ENCODE results near the gene SLC15A4.
"Not testable (repeated sequence)": the region's sequence is repeated elsewhere in the genome, so short reads cannot be mapped to it uniquely, and the experiment has no call there.

Gene SLC15A4

GRCh38 chr12:128806573-128806972, 17.2 kb downstream of the SLC15A4 start:
- peaks cover 71% of the 10 kb centered on the region for H3K79me2 ChIP-seq (ENCODE audit: insufficient read depth, low read length)
- H3K36me3 ChIP-seq (ENCODE audit: insufficient read depth, low read length), result peaks cover 73% of the 10 kb centered on the region; the same call in 1 of the 2 replicates

GRCh38 chr12:128805406-128805805, 18.4 kb downstream of the SLC15A4 start:
- H3K9me2 ChIP-seq (replicated peaks; ENCODE audit: low read depth, low read length); H3K27me3 ChIP-seq (ENCODE audit: insufficient read depth, low read length, poor library complexity, severe bottlenecking); H2AFZ ChIP-seq (ENCODE audit: low read length); H3K4me3 ChIP-seq (ENCODE audit: low read length, poor library complexity, severe bottlenecking); H3K4me2 ChIP-seq (ENCODE audit: low read depth, low read length, poor library complexity, severe bottlenecking); H3F3A ChIP-seq (ENCODE audit: low read depth); H3K9ac ChIP-seq (ENCODE audit: low read depth, low read length, poor library complexity, severe bottlenecking); H3K9me3 ChIP-seq (ENCODE audit: insufficient read depth, low read depth, low read length); H3K4me1 ChIP-seq (ENCODE audit: insufficient read depth, low read length, poor library complexity, severe bottlenecking): not testable (repeated sequence)
- peaks cover 28% of the 10 kb centered on the region for H4K20me1 ChIP-seq (ENCODE audit: insufficient read depth, low read length, poor library complexity, severe bottlenecking)
- peaks cover 83% of the 10 kb centered on the region; the same call in 1 of the 2 replicates for H3K36me3 ChIP-seq (ENCODE audit: insufficient read depth, low read length)
- peaks cover 69% of the 10 kb centered on the region for H3K79me2 ChIP-seq (ENCODE audit: insufficient read depth, low read length)

More at GRCh38 chr12:128806573-128806972, 17.2 kb downstream of the SLC15A4 start:
- Histone ChIP-seq H4K20me1 (ENCODE audit: insufficient read depth, low read length, poor library complexity, severe bottlenecking) (peaks cover 40% of the 10 kb centered on the region), H3K4me3 (ENCODE audit: low read length, poor library complexity, severe bottlenecking) (no peak overlapping the region), H3K9ac (ENCODE audit: low read depth, low read length, poor library complexity, severe bottlenecking) (no peak overlapping the region), H3K4me2 (ENCODE audit: low read depth, low read length, poor library complexity, severe bottlenecking) (no peak overlapping the region), H3K9me3 (ENCODE audit: insufficient read depth, low read depth, low read length) (no peaks in the 10 kb centered on the region), H3K27me3 (ENCODE audit: insufficient read depth, low read length, poor library complexity, severe bottlenecking) (no peaks in the 10 kb centered on the region), H3F3A (ENCODE audit: low read depth) (no peaks in the 10 kb centered on the region), H2AFZ (ENCODE audit: low read length) (no peak overlapping the region), H3K4me1 (ENCODE audit: insufficient read depth, low read length, poor library complexity, severe bottlenecking) (peaks cover 13% of the 10 kb centered on the region), H3K9me2 (replicated peaks; ENCODE audit: low read depth, low read length) (no peaks in the 10 kb centered on the region)
- TF ChIP-seq EZH2phosphoT487 (IDR thresholded peaks at IDR 0.05; ENCODE audit: borderline replicate concordance), result no peak
- TF ChIP-seq, protein P1, sequence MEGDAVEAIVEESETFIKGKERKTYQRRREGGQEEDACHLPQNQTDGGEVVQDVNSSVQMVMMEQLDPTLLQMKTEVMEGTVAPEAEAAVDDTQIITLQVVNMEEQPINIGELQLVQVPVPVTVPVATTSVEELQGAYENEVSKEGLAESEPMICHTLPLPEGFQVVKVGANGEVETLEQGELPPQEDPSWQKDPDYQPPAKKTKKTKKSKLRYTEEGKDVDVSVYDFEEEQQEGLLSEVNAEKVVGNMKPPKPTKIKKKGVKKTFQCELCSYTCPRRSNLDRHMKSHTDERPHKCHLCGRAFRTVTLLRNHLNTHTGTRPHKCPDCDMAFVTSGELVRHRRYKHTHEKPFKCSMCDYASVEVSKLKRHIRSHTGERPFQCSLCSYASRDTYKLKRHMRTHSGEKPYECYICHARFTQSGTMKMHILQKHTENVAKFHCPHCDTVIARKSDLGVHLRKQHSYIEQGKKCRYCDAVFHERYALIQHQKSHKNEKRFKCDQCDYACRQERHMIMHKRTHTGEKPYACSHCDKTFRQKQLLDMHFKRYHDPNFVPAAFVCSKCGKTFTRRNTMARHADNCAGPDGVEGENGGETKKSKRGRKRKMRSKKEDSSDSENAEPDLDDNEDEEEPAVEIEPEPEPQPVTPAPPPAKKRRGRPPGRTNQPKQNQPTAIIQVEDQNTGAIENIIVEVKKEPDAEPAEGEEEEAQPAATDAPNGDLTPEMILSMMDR (conservative IDR thresholded peaks at IDR 0.05; ENCODE audit: low read length), result no peak

DNA sequence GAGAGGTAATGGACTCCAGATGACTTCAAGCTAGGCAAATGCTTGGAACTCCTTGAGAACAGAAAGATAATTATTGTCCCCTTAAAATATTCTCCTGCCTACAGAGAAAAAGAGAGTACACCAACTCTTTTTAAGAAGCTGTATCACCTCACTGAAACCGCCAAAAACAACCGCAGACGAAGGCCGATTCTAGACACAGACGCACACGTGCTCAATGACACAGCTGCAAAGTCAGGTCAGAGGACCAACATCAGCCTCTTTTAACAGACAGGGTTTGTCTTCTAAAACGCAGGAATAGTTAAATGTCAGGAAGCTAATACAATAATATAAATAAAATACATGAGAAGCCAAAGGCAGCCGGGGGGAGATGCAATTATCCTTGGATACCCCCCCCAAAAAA, 19.0 kb downstream of the SLC15A4 start:
- Histone ChIP-seq H3K9me3 (ENCODE audit: insufficient read depth, low read depth, low read length) (no peaks in the 10 kb centered on the region), H3K79me2 (ENCODE audit: insufficient read depth, low read length) (peaks cover 63% of the 10 kb centered on the region), H3K4me1 (ENCODE audit: insufficient read depth, low read length, poor library complexity, severe bottlenecking) (no peaks in the 10 kb centered on the region), H3K9ac (ENCODE audit: low read depth, low read length, poor library complexity, severe bottlenecking) (no peak overlapping the region), H3K4me3 (ENCODE audit: low read length, poor library complexity, severe bottlenecking) (no peak overlapping the region), H3K27me3 (ENCODE audit: insufficient read depth, low read length, poor library complexity, severe bottlenecking) (no peaks in the 10 kb centered on the region), H3K36me3 (ENCODE audit: insufficient read depth, low read length) (peaks cover 86% of the 10 kb centered on the region; the same call in 1 of the 2 replicates), H3K4me2 (ENCODE audit: low read depth, low read length, poor library complexity, severe bottlenecking) (no peak overlapping the region), H3F3A (ENCODE audit: low read depth) (no peaks in the 10 kb centered on the region), H2AFZ (ENCODE audit: low read length) (no peak overlapping the region), H4K20me1 (ENCODE audit: insufficient read depth, low read length, poor library complexity, severe bottlenecking) (peaks cover 24% of the 10 kb centered on the region), H3K9me2 (replicated peaks; ENCODE audit: low read depth, low read length) (no peaks in the 10 kb centered on the region)
- no peak for TF ChIP-seq EZH2phosphoT487 (IDR thresholded peaks at IDR 0.05; ENCODE audit: borderline replicate concordance)
- TF ChIP-seq, protein P1 (conservative IDR thresholded peaks at IDR 0.05; ENCODE audit: low read length), result no peak

GRCh38 chr12:128803788-128804187, 20.0 kb downstream of the SLC15A4 start:
- no peak overlapping the region for H3K4me2 ChIP-seq (ENCODE audit: low read depth, low read length, poor library complexity, severe bottlenecking)
- H3K9me2 ChIP-seq (replicated peaks; ENCODE audit: low read depth, low read length), result no peaks in the 10 kb centered on the region
- peaks cover 54% of the 10 kb centered on the region for H3K79me2 ChIP-seq (ENCODE audit: insufficient read depth, low read length)
- H3K9ac ChIP-seq (ENCODE audit: low read depth, low read length, poor library complexity, severe bottlenecking), result no peak overlapping the region
- no peak overlapping the region for H3K4me3 ChIP-seq (ENCODE audit: low read length, poor library complexity, severe bottlenecking)
- no peaks in the 10 kb centered on the region for H3K9me3 ChIP-seq (ENCODE audit: insufficient read depth, low read depth, low read length)
- no peaks in the 10 kb centered on the region for H3K4me1 ChIP-seq (ENCODE audit: insufficient read depth, low read length, poor library complexity, severe bottlenecking)
- TF ChIP-seq, protein P1 (conservative IDR thresholded peaks at IDR 0.05; ENCODE audit: low read length), result no peak
- no peak for TF ChIP-seq EZH2phosphoT487 (IDR thresholded peaks at IDR 0.05; ENCODE audit: borderline replicate concordance)
- H4K20me1 ChIP-seq (ENCODE audit: insufficient read depth, low read length, poor library complexity, severe bottlenecking), result peaks cover 19% of the 10 kb centered on the region
- H3K36me3 ChIP-seq (ENCODE audit: insufficient read depth, low read length), result peaks cover 86% of the 10 kb centered on the region; the same call in 1 of the 2 replicates
- H2AFZ ChIP-seq (ENCODE audit: low read length), result no peak overlapping the region
- no peaks in the 10 kb centered on the region for H3F3A ChIP-seq (ENCODE audit: low read depth)
- H3K27me3 ChIP-seq (ENCODE audit: insufficient read depth, low read length, poor library complexity, severe bottlenecking), result no peaks in the 10 kb centered on the region
